Fibroblast of pulmonary artery (primary cell): ENCODE data around the gene NFKBIZ.

Experiments
- DNase-seq: peaks from one replicate; pipeline ENCODE4 v3.0.0-alpha.2; 2010; ENCODE audit warnings: low read depth
- H3K4me3 ChIP-seq: replicated peaks from 2 replicates; pipeline ENCODE4 v1.5.1; 2011; ENCODE audit warnings: low read depth, mild to moderate bottlenecking, control low read depth, low read length, moderate library complexity
- TF ChIP-seq, protein P1 (sequence below): IDR thresholded peaks from 2 replicates; pipeline ENCODE4 v1.5.1; 2011; ENCODE audit warnings: mild to moderate bottlenecking, control low read depth, low read length, inconsistent platforms; ENCODE audit errors: missing control alignments

The NFKBIZ gene

DNA sequence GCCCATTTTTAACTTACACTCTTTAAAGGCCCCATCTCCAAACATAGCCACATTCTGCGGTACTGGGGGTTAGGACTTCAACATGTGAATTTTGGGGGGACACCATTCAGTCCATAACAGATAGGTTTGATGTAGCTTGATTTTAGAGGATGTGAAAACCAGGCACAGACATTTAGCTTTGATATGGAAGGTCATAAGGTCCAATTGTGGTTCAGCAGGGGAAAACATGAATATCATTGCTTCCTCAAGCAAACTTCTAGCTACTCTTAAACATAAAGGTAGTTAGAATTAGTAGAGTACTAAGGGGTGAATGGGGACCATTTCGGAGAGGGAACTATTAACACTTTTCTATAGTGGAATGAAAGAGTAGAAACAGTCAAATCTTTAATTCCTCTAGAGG lies 13.6 kb upstream of the NFKBIZ start:
- DNase-seq: no peak
- TF ChIP-seq, protein P1, sequence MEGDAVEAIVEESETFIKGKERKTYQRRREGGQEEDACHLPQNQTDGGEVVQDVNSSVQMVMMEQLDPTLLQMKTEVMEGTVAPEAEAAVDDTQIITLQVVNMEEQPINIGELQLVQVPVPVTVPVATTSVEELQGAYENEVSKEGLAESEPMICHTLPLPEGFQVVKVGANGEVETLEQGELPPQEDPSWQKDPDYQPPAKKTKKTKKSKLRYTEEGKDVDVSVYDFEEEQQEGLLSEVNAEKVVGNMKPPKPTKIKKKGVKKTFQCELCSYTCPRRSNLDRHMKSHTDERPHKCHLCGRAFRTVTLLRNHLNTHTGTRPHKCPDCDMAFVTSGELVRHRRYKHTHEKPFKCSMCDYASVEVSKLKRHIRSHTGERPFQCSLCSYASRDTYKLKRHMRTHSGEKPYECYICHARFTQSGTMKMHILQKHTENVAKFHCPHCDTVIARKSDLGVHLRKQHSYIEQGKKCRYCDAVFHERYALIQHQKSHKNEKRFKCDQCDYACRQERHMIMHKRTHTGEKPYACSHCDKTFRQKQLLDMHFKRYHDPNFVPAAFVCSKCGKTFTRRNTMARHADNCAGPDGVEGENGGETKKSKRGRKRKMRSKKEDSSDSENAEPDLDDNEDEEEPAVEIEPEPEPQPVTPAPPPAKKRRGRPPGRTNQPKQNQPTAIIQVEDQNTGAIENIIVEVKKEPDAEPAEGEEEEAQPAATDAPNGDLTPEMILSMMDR: no peak
- no peak overlapping the region for H3K4me3 ChIP-seq

DNA sequence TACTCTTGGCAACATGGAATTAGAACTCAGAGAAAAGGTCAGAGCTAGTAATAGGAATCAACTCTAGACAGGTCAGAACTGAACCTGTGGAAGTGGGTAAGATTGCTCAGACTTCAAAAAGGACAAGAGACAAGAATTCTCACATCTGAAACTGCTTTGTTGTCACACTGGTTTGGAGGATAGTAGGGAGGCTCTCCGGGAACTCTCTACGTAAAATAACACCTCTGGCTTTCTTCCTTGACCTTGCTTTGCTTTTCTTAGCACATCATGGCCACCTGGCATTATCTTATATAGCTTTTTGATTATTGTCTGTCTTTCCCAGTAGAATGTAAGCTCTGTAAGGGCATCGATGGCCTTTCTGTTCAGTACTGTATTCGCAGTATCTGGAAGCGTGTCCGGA lies 13.2 kb upstream of the NFKBIZ start:
- TF ChIP-seq, protein P1: no peak
- DNase-seq: no peak
- H3K4me3 ChIP-seq: no peak overlapping the region

DNA sequence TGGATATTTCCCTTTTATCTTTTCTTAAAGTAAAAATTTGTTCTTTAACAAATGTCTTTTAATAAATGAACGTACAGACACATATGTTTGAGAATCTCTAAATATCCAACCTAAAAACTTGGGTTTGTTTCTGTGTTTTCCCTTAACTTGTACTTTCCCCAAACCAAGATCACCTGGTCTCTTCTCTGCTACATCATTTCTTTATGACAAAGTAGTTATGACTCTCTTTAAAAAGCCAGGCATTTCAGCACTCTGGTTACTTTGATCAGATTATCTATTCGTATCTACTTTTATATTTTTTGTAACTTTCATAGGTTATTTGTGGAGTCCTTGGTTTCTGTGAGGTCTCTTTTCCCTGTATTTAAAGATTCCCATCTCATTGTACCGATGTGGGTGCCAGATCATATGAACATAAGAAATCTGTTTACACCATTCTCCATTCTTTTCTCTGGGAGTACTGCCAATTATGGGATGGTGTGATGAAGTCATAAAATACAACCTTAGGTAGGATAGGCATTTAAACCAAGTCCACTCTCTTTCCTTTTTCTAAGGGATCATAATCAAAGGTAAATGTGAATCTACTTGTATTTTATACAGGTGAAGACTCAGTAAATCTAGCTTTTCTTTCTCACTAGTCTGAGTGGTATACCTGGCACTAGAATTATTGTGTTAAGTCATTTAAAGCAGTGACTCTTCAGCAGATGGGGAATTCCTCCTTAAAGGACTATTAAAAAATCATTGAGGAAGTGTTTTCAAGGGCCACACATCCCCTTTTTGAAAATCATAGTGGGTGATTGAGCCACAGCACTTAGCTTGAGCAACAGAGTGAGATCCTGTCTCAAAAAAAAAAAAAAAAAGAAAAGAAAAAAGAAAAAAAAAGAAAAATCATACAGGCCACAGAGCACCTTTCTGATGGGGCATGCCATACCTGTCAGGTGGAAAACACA lies 12.4 kb upstream of the NFKBIZ start:
- TF ChIP-seq, protein P1: no peak
- H3K4me3 ChIP-seq: no peak overlapping the region

DNA sequence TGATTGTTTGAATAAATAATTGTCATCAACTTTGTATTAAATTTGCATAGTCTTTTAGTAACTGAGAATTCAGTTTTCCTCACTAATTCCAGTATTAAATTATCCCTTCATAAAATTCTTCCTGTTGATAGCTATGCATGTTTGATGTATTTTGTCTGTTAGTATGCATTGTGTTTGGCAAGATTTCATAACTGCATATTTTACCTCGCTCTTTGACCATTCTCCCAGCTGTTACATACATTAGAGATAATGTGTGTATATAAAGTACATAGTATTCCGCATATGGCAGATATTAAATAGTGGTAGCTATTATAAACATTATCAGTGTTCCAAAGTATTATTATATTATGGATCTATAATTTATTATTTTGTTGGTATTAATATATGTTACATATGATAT lies 10.6 kb upstream of the NFKBIZ start:
- TF ChIP-seq, protein P1: no peak
- no peak overlapping the region for H3K4me3 ChIP-seq
- DNase-seq: no peak

More for the DNA sequence above, 12.4 kb upstream of the NFKBIZ start:
- peak; percentile 90 for DNase-seq

DNA sequence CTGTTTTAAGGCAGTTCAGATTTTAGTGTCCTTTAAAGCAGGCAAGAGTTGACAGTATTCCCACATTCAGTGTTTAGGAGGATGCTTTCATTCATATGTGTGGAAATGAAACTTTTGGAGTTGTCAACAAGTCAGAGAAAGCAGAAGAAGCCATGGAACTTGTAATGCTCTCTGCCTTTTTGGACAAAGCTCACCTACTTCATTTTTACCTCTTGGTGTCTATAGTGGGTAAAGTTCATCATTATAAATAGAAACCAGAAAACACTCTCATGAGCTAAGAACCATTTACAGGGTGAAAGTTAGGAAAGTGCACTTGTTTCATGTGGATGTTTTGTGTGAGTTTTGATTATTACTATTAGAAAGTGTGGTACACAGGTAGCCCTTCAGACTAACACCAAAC lies 9.2 kb upstream of the NFKBIZ start:
- no peak overlapping the region for H3K4me3 ChIP-seq
- TF ChIP-seq, protein P1: no peak
- no peak for DNase-seq

DNA sequence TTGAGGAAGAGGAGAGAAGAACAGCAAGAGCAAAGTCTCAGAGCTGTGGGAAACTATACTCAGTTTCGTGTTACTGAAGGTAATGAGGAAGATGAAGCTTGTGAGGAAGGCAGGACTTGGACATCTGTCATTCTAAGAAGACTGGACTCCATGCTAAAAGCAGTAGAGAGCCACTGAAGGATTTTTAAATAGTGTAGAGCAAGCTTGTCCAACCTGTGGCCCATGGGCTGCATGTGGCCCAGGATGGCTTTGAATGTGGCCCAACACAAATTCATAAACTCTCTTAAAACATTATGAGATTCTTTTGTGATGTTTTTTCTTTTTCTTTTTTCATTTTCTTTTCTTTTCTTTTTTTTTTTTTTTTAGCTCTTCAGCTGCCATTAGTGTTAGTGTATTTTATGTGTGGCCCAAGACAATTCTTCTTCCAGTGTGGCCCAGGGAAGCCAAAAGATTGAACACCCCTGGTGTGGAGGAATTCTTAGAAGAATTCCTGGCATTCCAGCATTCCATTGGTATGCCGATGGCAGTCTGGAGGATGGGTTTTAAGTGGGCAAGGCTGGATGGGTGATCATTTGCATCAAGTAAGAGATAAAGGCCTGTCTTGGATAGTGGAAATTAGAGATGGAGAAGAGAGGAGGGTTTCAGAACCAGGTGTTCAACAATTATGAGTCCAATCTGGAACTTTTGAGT lies 6.9 kb upstream of the NFKBIZ start:
- TF ChIP-seq, protein P1: no peak
- DNase-seq: peak; percentile 47
- no peak overlapping the region for H3K4me3 ChIP-seq
